Measurements from ENCODE around the gene SLITRK3.

SLITRK3 gene

DNA sequence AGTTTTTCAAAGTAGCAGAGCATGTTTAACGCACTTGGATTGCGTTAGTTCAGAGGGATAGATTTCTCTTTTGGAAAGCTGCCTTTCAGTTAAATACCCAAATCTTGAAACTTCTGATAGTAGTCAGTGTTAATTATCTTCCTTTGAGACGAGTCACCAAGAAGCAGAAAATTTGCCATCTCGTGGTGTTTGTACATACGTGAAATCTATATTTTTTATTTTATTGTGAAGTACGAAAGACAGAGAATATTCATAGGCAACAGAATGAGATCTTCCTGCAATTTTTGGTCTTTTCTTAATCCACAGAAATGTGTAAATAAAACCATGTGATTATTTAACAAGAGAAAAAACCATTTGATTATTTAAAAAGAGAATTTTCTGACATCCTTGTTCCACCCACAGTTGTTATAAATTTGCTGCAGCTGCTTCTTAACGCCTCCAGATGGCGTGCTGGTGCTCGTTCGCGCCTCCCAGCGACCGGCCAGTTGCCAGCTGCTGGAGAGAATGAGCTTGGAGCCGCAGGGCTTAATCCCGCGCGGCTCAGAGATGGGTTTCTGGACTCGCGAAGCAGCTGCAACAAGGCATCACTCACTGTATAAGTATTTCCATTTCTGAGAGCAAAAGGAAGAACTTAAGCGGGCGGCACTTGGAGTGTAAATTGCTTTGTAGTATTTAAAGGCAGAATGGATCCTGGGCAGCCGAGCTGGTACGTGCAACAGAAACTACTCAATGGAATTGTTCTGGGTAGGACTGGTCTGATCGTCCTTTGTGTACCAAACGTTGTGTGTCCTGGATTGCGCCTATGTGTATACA lies 10.5 kb upstream of the SLITRK3 start:
- Histone ChIP-seq H3K4me3 (ENCODE audit: low read length in 2 of 2) (peak overlapping the region; percentile 57 to 73), H3K9ac (ENCODE audit: low read length in 2 of 2) (peak overlapping the region in 1 of 2 donors; percentile 21), H3K27ac (ENCODE audit: low read length) (no peak overlapping the region), H3K4me1 (ENCODE audit: control insufficient read depth, insufficient read depth, low read length) (no peaks in the 10 kb centered on the region), H3K36me3 (ENCODE audit: control insufficient read depth in 2 of 2, insufficient read depth in 2 of 2, low read length in 2 of 2) (no peaks in the 10 kb centered on the region), H3K27me3 (ENCODE audit: control insufficient read depth in 1 of 2, insufficient read depth in 2 of 2, low read length in 2 of 2) (no peaks in the 10 kb centered on the region), H3K9me3 (ENCODE audit: control insufficient read depth in 2 of 2, low read length in 2 of 2) (no peaks in the 10 kb centered on the region)

DNA sequence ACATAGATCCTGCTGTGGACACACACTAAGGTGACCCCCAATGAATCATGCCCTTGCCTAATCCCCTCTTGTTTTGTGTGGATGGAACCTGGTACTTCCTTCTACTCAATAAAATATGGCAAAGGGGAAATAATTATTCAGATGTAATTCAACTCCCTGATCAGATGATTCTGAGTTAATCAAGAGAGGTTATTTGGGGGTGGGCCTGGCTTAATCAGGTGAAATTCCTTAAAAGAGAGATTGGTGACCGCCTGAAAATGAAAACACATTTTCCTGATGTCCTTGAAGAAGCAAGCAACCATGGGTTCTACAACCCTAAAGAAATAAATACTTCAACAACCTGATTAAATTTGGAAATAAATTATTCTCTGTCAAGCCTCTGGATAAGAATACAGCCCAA lies 8.3 kb upstream of the SLITRK3 start:
- Histone ChIP-seq H3K9me3 (ENCODE audit: control insufficient read depth in 2 of 2, low read length in 2 of 2) (no peaks in the 10 kb centered on the region), H3K27me3 (ENCODE audit: control insufficient read depth in 1 of 2, insufficient read depth in 2 of 2, low read length in 2 of 2) (no peaks in the 10 kb centered on the region), H3K27ac (ENCODE audit: low read length) (no peak overlapping the region), H3K4me3 (ENCODE audit: low read length in 2 of 2) (no peak overlapping the region), H3K4me1 (ENCODE audit: control insufficient read depth, insufficient read depth, low read length) (no peaks in the 10 kb centered on the region), H3K9ac (ENCODE audit: low read length in 2 of 2) (no peak overlapping the region), H3K36me3 (ENCODE audit: control insufficient read depth in 2 of 2, insufficient read depth in 2 of 2, low read length in 2 of 2) (no peaks in the 10 kb centered on the region)

DNA sequence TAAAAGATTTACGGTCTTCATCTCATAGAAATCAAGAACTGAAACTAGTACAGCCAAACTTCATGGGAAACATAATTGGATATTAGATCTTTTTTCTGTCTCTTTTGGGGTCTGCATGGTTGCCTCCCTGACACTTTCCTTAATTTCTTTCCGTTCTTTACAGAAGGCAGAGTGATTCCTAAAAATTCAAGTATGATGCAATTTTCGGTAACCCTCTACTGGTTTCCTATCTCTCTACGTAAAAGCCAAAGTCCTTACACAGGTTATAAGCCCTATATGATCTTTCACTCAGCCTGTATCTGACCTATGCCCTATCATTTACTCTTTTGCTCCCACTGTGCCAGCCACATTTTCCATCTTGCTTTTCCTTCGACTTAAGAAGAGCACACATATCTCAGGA lies 6.8 kb upstream of the SLITRK3 start:
- Histone ChIP-seq H3K36me3 (ENCODE audit: control insufficient read depth in 2 of 2, insufficient read depth in 2 of 2, low read length in 2 of 2) (no peaks in the 10 kb centered on the region), H3K9me3 (ENCODE audit: control insufficient read depth in 2 of 2, low read length in 2 of 2) (no peaks in the 10 kb centered on the region), H3K27me3 (ENCODE audit: control insufficient read depth in 1 of 2, insufficient read depth in 2 of 2, low read length in 2 of 2) (peaks cover 4% of the 10 kb centered on the region in 2 donors), H3K9ac (ENCODE audit: low read length in 2 of 2) (no peak overlapping the region), H3K27ac (ENCODE audit: low read length) (no peak overlapping the region), H3K4me1 (ENCODE audit: control insufficient read depth, insufficient read depth, low read length) (no peaks in the 10 kb centered on the region), H3K4me3 (ENCODE audit: low read length in 2 of 2) (no peak overlapping the region)

DNA sequence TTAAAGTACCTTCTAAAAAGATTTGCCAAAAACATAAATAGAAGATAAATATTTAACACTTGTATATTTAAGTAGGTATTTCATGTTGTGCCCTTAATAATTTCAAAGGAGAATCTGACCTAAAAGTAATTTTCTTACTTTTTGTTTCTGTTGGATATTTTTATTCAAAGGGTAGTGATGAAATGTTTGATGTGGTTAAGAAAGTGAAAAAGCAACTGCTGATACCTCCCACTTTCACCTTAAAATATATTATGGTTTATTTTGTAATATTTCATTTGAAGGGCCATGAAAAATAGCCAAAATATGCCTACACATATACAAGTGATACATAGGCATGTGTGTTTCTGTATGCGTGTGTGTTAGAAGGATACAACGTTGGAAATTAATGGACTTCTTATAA lies 5.8 kb upstream of the SLITRK3 start:
- peaks cover 2% of the 10 kb centered on the region for H3K4me1 ChIP-seq (ENCODE audit: control insufficient read depth, insufficient read depth, low read length)
- no peak overlapping the region for H3K9ac ChIP-seq (ENCODE audit: low read length in 2 of 2)
- no peaks in the 10 kb centered on the region for H3K9me3 ChIP-seq (ENCODE audit: control insufficient read depth in 2 of 2, low read length in 2 of 2)
- H3K4me3 ChIP-seq (ENCODE audit: low read length in 2 of 2), result no peak overlapping the region
- H3K27me3 ChIP-seq (ENCODE audit: control insufficient read depth in 1 of 2, insufficient read depth in 2 of 2, low read length in 2 of 2), result peaks cover 10 to 11% of the 10 kb centered on the region in 2 donors
- H3K36me3 ChIP-seq (ENCODE audit: control insufficient read depth in 2 of 2, insufficient read depth in 2 of 2, low read length in 2 of 2), result no peaks in the 10 kb centered on the region
- no peak overlapping the region for H3K27ac ChIP-seq (ENCODE audit: low read length)

DNA sequence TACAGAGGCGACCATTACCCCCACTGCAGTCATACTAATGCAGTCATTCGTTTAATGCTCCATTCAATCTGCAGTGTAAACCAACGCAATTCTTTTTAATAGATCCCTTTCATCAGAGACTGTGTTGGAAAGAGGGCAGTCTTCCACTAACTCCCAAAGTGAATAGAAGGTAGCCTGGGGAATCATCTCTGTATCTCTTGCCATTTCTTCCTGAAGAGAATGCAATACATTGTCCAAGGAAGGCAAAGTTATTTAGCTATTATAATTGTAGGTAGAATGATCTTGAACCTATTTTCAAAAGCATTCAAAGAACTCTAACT lies 1.3 kb upstream of the SLITRK3 start:
- Histone ChIP-seq H3K36me3 (ENCODE audit: control insufficient read depth in 2 of 2, insufficient read depth in 2 of 2, low read length in 2 of 2) (no peaks in the 10 kb centered on the region), H3K9me3 (ENCODE audit: control insufficient read depth in 2 of 2, low read length in 2 of 2) (no peaks in the 10 kb centered on the region), H3K4me1 (ENCODE audit: control insufficient read depth, insufficient read depth, low read length) (peaks cover 23% of the 10 kb centered on the region), H3K4me3 (ENCODE audit: low read length in 2 of 2) (peak overlapping the region; percentile 61 to 73), H3K27me3 (ENCODE audit: control insufficient read depth in 1 of 2, insufficient read depth in 2 of 2, low read length in 2 of 2) (peaks cover 39% of the 10 kb centered on the region in 2 donors), H3K9ac (ENCODE audit: low read length in 2 of 2) (no peak overlapping the region), H3K27ac (ENCODE audit: low read length) (no peak overlapping the region)

DNA sequence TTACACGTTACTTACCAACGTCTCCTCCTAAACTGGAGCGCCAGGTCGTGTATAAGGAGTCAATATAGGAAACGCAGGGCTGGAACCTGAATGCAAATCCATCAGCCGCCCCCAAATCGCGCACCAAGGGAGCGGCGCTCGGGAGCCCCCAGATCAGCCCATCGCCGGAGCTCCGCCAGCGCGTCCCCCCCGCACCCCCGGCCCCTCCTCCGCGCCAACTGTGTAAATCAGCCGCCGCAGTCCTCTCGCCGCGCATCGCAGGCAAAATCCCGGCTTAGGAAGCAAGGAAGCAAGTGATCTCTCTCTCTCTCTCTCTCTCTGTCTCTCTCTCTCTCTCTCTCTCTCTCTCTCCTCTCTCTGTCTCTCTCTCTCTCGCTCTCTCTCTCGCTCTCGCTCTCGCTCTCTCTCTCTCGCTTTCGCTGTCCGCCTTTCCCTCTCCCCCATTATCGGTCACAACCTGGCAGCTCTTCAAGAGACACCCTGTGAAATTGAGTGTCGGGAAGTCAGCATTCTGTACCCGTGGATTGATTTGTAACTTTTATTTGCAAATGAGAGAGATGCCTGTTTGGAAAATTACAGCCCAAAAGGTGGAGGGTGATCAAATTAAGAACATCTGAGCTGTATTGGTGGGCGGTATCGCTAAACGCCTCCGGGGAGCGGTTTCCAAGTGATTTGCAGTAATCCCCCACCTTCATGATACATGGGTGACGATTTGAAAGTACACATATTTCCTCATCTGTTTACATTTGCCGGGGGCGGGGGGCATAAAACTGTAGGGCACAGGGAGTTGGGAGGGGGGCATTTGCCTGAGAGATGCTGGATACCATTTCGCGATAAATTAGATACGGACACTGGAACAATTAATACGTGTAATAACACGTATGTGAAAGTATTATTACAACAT lies 645 bp upstream of the SLITRK3 start:
- H3K27ac ChIP-seq (ENCODE audit: low read length), result no peak overlapping the region
- H3K9ac ChIP-seq (ENCODE audit: low read length in 2 of 2), result no peak overlapping the region

DNA sequence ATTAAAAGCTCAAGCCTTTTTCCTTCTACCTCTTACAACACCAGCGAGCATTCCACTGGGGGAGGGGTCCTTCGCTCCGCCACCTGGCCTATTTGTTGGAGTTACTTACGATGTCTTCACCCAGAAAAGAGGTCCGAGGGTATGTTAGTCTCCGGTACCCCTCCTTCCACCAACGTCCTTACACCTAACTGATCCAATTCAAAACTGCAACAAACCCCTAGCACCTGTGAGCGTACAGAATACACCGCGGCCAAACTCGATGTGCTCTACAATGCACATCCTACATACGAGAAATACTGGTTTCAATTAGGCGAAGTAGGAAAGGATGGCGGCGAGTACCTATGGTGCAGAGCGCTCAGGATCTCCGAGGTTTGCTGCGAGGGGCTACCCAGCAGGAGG lies 944 bp downstream of the SLITRK3 start:
- H3K9me3 ChIP-seq (ENCODE audit: control insufficient read depth in 2 of 2, low read length in 2 of 2), result no peaks in the 10 kb centered on the region
- no peaks in the 10 kb centered on the region for H3K36me3 ChIP-seq (ENCODE audit: control insufficient read depth in 2 of 2, insufficient read depth in 2 of 2, low read length in 2 of 2)
- peaks cover 39% of the 10 kb centered on the region in 2 donors for H3K27me3 ChIP-seq (ENCODE audit: control insufficient read depth in 1 of 2, insufficient read depth in 2 of 2, low read length in 2 of 2)
- peak overlapping the region; percentile 55 to 73 for H3K4me3 ChIP-seq (ENCODE audit: low read length in 2 of 2)
- H3K9ac ChIP-seq (ENCODE audit: low read length in 2 of 2), result peak overlapping the region; percentile 42 to 43
- peaks cover 23% of the 10 kb centered on the region for H3K4me1 ChIP-seq (ENCODE audit: control insufficient read depth, insufficient read depth, low read length)
- H3K27ac ChIP-seq (ENCODE audit: low read length), result no peak overlapping the region

More for the DNA sequence above, 645 bp upstream of the SLITRK3 start:
- H3K27me3 ChIP-seq (ENCODE audit: control insufficient read depth in 1 of 2, insufficient read depth in 2 of 2, low read length in 2 of 2), result peaks cover 39% of the 10 kb centered on the region in 2 donors
- peaks cover 23% of the 10 kb centered on the region for H3K4me1 ChIP-seq (ENCODE audit: control insufficient read depth, insufficient read depth, low read length)
- no peaks in the 10 kb centered on the region for H3K36me3 ChIP-seq (ENCODE audit: control insufficient read depth in 2 of 2, insufficient read depth in 2 of 2, low read length in 2 of 2)
- H3K9me3 ChIP-seq (ENCODE audit: control insufficient read depth in 2 of 2, low read length in 2 of 2), result no peaks in the 10 kb centered on the region
- peak overlapping the region; percentile 61 to 73 for H3K4me3 ChIP-seq (ENCODE audit: low read length in 2 of 2)

DNA sequence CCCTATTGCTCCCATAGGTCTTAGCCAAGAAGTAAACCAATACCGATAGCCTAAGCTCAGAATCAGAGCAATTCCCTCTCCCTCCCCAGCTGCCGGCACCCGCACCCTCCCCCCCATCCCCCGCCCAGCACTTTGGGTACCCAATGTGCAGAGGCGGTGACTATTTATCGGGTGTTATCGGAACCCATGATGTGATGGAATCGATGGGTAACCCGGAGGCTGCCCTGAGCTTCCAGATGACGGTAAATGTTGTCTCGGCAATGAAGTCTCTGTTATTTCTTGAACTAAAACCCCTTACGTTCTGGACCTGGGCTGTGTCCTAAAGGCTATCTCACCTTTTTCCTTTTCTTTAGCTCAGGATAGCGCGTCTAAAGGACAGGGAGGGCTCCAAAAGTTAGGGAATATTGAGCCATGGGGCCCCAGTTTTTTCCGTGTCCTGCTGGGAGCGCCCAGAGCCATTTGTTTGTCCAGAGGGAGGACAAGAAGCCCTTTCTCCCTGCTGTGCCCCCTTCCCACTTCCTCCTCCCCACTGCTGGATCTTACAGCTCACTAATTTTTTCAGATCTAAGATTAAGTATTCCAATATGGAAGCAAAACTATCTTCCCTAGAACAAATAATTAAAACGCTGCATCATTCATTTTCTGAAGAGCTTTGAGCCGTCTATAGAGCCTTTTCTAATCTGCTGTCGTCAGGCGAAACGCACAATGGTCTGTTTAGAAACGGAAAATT lies 1.5 kb downstream of the SLITRK3 start:
- H3K9ac ChIP-seq (ENCODE audit: low read length in 2 of 2), result peak overlapping the region in 1 of 2 donors; percentile 43
- peak overlapping the region; percentile 55 to 73 for H3K4me3 ChIP-seq (ENCODE audit: low read length in 2 of 2)
- no peak overlapping the region for H3K27ac ChIP-seq (ENCODE audit: low read length)
- H3K4me1 ChIP-seq (ENCODE audit: control insufficient read depth, insufficient read depth, low read length), result peaks cover 23% of the 10 kb centered on the region
- H3K9me3 ChIP-seq (ENCODE audit: control insufficient read depth in 2 of 2, low read length in 2 of 2), result no peaks in the 10 kb centered on the region
- H3K36me3 ChIP-seq (ENCODE audit: control insufficient read depth in 2 of 2, insufficient read depth in 2 of 2, low read length in 2 of 2), result no peaks in the 10 kb centered on the region
- H3K27me3 ChIP-seq (ENCODE audit: control insufficient read depth in 1 of 2, insufficient read depth in 2 of 2, low read length in 2 of 2), result peaks cover 39% of the 10 kb centered on the region in 2 donors

DNA sequence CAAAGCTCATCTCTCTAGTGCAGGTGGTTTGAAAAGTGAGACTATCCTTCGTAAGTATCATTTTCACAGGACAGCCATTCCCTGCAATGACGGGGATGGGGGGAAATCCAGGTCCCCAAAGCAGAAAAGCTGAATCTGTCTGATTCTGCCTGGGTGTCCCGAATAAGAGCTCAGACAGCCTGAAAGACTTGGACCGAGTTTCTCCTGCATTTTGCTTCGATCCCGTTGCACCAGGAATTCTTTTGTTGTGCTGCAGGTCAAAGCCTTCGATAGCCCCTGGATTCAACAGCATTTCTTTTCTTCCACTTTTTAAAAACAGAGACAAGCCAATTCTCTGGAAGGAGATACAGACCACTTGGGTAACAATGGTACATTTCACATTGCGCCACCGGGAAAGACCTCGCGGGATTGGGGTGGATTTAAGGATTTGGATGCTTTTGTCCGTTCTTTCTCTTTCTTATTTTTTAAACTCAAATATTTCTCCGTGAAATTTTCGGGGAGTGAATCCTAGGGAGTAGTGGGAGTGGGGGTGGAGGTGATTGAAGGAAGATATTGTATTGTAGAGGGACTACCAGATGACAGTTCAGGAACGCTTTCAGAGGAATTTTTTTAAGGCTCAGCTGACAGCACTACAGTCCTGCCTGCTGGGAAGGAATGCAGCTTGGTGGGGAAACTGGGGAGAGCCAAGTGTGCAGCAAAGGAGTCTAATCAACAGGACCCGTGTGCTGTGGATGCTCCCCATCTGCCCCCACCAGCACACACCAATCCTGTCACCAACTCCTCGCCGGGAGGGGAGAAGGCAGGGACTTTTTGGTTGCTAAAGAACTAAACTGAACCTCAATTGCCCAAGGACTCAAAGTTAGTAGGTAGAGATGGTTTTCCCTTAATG lies 2.6 kb downstream of the SLITRK3 start:
- H3K36me3 ChIP-seq (ENCODE audit: control insufficient read depth in 2 of 2, insufficient read depth in 2 of 2, low read length in 2 of 2), result no peaks in the 10 kb centered on the region
- peaks cover 39% of the 10 kb centered on the region in 2 donors for H3K27me3 ChIP-seq (ENCODE audit: control insufficient read depth in 1 of 2, insufficient read depth in 2 of 2, low read length in 2 of 2)
- H3K4me3 ChIP-seq (ENCODE audit: low read length in 2 of 2), result peak overlapping the region; percentile 49 to 73
- peaks cover 23% of the 10 kb centered on the region for H3K4me1 ChIP-seq (ENCODE audit: control insufficient read depth, insufficient read depth, low read length)
- H3K9ac ChIP-seq (ENCODE audit: low read length in 2 of 2), result peak overlapping the region in 1 of 2 donors; percentile 13
- no peaks in the 10 kb centered on the region for H3K9me3 ChIP-seq (ENCODE audit: control insufficient read depth in 2 of 2, low read length in 2 of 2)
- H3K27ac ChIP-seq (ENCODE audit: low read length), result no peak overlapping the region
